ENCODE measurements around the gene NFX1.
A peak's percentile ranks its signal among the peaks of the same experiment; 100 is the strongest.

NFX1 gene

DNA sequence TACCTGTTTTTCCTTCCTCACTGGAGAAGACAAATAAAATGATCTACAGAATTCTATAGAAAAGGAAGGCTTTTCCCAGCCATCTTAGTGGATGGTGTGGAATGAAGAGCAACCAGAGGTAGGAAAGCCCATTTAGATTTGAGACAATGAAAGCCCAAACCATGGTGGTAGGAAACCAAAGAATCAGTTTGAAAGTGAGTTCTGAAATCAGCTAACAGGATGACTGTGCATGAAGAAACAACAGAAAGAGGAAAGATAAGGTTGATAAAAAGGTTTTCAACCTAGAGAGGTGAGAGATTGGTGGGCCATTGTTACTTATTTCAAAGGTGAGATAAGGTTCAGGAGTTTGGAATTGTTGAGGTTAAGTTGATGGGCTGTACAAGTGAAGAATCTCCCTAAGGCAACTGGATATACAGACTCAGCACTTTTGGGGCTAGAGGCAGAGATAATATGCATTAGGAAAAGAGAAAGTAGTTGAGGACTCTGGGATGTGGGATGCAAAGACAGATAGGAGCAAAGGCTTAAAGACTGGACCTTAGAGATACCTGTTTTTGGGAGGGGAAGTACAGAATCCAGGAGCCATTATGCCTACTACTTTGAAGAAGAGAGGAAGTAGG lies 23.1 kb upstream of the NFX1 start:
- no peak for DNase-seq

DNA sequence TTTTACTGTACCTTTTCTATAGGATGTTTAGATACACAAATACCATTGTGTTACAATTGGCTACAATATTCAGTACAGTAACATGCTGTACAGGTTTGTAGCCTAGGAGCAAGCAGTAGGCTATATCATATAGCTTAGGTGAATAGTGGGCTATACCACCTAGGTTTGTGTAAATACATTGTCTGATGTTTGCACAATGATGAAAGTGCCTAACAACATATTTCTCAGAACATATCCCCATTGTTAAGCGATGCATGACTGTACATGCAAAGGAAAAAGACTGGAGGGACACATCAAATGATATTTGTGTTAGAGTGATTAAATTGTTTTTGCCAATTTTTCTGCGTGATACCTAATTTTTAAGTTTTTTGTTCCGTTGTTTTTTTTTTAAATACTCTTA lies 20.2 kb upstream of the NFX1 start:
- DNase-seq = no peak

DNA sequence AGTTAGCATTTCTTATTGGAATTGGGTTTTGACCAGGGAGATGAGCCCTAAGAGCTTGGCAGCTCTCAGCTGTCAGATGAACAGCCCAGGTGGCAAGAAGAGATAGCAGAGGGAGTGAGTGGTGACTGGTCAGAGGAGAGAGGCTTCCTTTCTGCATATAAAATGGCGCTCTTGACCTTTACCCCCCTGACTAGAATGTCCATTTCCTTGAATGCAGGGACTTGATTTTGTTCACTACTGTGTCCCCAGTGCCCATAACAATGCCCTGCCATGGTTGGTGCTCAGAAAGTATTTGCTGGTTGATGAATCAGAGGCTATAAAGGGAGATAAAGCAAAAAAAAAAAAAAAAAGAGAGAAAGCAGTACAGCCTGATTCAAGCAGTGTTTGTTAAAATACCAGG lies 18.3 kb upstream of the NFX1 start:
- DNase-seq = no peak

DNA sequence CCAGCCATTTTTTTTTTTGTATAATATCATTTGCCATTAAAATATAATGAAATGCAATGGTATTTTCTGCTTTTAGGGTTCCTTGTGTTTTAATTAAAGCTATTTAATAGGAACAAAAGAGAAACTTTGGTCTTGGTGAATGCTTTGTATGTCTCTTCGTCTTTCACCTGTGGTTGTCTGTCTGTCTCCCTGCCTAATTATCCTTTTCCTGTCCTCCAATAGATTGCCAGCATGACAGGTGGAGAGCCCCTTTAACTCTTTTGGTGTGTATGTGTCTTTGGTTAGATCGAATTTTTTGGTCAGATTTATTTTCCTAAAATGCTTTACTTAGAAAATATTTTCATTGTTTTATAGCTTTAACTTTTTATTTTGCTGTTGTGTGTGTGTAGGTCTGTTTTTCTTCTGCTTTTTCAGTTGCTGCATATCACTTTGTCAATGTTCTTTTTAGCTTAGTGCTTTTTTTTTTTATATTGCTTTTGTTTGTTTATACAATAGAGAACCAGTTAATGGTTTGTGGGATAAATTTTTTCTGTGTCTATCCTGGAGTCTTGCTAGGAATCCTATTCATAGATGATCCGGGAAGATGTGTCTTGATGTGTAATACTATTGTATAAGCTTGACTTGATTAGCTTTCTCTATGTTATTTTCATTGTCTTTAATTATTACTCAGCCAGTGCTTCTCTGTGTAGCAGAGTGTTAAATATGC lies 16.9 kb upstream of the NFX1 start:
- no peak for DNase-seq

DNA sequence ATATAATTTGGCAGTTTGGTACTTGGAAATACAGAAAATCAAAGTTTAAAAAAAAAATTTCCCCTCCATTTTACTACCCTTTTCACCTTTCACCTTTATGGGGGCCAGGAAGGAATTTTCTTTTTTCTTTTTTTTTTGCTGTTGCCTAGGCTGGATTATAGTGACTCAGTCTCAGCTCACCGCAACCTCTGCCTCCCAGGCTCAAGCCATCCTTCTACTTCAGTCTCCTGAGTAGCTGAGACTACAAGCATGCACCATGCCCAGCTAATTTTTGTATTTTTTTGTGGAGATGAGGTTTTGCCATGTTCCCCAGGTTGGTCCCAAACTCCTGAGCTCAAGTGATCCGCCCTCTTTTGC lies 16.4 kb upstream of the NFX1 start:
- DNase-seq = no peak

DNA sequence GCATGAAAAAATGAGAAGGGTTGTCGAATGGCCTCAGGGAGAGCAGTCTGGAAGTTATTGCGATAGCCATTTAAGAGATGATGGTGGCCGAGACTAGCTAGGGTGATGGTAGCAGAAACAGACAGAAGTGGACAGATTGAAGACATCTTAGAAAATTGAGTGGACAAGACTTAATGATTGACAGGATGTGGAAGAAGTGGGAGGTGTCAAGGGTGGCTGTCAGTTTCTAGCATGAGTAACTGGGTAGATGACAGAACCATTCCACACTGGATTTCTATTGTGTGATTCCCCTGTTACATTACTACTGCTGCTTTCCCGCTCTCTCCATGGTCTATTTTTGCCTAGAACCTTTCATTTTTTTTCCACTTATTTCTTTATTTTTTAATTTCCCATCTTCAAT lies 12.8 kb upstream of the NFX1 start:
- DNase-seq = no peak

DNA sequence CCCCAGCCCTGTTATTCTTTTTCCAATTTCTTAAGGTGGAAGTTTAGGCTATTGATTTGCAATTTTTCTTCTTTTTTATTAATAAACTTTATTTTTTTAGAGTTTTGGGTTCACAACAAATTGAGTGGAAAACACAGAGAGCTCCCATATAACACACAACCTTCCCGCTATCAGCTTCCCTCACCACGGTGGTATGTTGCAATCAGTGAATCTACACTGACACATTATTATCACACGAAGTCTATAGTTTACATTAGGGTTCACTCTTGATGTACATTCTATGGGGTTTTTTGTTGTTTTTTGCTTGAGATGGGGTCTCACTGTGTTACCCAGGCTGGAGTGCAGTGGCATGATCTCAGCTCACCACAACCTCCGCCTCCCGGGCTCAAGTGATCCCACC lies 4.8 kb upstream of the NFX1 start:
- DNase-seq = no peak

DNA sequence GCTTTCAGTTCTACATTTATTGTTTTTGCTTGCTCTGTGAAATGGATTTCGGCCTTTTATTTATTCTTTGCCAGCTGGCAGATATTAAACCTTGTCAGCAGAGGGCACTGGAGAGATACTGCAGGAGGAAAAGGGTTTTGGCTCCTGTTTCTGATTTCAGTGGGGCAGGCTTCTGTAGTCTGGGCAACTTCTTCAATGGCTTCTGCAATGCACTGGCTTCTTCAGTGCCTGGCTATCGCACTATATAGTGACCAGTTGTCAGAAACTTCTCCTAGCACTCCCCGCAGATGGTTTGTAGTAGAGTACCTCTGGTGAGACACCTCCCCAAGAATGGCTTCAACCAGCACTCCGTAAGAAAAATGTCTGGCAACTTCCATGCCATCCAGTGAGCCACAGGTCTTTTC lies 3.2 kb upstream of the NFX1 start:
- DNase-seq = peak; percentile 77

DNA sequence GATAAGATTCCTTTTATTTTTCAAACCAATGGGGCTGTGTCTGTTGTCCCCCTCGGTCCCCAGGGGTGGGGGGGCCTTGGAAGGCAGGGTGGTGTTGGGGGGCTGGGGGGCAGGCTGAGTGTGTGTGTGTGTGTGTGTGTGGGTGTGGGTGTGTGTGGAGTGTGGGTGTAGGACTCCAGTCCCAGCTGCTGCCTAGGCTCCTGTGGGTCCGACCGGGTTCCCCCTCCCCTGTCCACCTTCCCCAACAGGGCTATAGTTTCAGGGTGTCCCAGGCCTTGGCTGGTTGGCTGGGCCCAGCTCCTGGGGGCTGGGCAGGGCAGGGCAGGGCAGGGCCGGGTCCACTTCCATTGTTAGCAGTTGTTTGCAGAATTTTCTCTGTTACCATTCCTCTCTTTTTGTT lies 2.1 kb upstream of the NFX1 start:
- DNase-seq = no peak

DNA sequence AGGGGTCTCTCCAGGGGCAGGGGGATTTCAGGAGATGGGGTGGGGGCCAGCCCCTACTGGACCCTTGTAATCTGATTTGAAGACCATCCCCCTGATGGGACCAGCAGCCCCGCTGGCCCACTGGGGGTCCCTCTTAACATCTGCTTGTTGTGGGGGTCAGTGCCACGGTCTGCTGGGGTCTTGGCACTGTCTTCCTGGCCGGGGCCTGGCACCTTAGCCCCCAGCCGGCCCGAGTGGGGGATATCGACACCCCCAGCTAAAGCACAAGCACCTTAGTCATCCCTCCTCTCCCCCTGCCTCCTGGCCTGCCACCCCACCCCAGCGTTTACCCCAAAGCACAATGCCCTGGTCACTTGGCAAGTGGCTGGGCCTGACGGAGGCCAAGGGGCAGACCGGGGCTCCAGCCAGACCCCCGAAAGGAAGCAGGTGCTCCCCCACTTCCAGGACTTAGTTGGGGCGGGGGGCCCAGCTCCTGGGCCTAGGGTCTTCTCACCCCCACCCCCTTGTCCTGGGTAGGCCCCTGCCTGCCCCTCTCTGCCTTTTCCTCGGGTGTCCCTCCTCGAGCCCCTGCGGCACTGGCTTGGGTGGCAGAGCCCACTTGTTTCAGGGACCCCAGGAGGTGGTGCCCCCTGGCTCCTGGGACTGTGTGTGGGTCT lies 1.4 kb upstream of the NFX1 start:
- no peak for DNase-seq

DNA sequence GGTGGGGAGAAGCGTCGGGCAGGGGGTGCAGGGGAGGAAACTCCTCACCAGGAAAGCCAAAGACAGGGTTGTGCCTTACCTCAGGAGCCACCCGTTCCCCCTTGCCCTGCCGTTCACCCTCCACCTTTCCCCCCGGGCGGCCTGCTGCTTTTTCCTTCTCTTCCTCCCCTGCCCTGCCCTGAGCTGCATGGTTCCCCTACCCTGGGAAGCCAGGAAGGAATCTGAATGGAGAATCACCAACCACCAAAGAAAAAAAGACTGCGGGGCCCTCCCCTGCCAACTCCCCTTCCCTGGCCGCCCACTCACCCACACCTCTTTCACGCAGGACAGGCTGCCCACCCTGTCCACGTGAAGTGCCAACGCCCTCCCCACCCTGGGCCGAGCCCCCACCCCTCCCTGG lies 820 bp upstream of the NFX1 start:
- peak; percentile 5 for DNase-seq

DNA sequence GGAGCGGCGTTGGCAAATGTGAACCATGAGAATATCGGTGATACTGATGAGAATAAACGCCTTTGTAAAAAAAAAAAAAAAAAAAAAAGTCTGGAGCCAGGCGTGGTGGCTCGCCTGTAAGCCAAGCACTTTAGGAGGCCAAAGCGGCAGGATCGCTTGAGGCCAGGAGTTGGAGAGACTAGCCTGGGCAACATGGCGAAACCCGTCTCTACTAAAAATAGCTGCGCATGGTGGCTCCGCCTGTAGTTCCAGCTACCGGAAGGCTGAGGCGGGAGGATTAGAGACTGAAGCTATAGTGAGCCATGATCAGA lies 425 bp upstream of the NFX1 start:
- DNase-seq = no peak

DNA sequence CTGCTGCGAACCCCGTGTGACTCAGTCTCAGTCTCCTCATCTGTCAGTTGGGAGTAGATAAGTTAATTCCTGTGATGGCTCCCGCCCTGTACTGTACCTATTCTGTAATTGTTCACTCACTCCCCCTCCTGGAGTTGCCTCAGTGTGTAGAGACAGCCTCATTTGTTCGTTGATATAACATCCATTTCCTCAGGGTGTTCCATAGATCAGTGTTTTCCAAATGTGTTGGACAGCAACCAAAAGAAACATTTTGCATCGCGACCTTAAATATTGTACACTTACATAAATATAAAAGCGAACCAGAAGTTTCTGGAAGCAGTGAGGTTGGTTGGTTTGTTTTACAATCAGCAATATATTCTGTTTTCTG lies 698 bp downstream of the NFX1 start:
- no peak for DNase-seq

DNA sequence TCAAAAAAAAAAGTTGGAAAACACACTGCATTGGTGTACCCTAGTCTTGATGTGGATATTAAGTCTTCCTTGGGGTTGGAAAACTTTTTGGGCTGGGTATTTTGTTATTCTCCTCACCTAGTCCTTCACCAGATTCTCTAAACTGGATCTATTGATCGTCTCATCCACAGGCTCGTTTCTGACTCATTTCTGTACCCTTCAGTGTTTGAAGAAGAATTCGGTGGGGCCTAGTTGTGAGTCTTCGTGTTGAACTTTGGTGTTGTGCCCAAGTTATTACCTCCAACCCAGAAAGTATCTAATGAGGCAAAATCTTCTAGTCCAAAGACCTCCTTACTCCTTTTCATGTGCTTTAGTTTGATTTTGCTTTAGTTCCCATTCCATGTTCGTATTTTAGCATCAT lies 1.6 kb downstream of the NFX1 start:
- no peak for DNase-seq

DNA sequence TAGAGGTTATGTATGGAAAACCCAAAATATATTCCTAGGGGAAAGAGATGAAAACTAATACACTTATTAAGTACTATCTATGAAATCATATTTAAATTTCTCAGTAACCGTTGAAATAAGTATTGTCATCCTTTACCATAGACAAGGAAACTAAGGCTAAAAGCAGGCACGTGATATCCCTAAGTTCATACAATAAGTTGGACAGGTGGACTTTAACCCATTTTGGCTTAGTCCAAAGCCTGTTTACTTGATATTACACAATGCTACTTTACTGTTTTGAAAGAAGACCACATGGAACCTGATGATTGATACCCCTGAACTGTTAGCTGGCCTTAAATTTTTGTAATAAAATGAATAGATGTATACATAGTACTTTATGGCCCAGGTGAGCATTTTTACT lies 3.5 kb downstream of the NFX1 start:
- no peak for DNase-seq

DNA sequence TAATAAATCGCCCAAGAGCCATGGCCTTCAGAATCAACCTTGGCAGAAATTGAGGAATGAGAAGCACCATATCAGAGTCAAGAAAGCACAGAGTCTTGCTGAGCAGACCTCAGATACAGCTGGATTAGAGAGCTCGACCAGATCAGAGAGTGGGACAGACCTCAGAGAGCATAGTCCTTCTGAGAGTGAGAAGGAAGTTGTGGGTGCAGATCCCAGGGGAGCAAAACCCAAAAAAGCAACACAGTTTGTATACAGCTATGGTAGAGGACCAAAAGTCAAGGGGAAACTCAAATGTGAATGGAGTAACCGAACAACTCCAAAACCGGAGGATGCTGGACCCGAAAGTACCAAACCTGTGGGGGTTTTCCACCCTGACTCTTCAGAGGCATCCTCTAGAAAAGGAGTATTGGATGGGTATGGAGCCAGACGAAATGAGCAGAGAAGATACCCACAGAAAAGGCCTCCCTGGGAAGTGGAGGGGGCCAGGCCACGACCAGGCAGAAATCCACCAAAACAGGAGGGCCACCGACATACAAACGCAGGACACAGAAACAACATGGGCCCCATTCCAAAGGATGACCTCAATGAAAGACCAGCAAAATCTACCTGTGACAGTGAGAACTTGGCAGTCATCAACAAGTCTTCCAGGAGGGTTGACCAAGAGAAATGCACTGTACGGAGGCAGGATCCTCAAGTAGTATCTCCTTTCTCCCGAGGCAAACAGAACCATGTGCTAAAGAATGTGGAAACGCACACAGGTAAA lies 4.5 kb downstream of the NFX1 start:
- DNase-seq = no peak

DNA sequence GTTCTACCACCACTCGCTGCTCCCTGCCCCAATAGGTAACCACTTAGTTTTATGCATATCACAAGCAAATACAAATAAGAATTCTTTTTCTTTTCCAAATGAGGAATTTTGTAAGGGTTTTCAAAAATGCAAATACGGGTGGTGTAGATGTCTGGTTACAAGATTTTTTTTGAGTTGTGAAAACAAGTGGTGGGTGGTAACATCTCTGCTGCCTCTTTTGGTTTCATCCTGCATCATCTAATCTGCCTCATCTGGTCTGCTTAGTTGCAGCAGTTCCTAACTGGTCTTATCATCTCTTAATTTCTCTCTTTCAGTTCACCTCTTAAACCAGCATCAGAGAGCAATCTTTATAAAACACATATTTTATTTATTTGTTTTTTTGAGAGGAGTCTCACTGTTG lies 5.3 kb downstream of the NFX1 start:
- DNase-seq = no peak

DNA sequence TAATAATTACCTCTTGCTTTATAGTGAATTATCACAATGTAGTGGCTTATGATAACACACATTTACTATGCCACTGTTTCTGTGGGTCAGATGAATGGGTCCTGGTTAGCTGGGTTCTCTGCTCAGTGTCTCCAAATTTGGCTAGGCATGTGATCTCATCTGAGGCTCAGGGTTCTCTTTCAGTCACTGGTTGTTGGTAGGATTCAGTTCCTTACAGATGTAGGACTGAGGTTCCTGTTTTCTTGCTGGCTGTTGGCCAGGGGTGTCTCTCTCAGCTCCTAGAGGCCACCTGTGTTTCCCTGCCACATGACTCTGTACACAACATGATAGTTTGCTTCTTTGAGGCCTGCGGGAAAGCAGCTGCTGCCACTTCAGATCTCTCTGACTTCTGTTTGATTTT lies 7.1 kb downstream of the NFX1 start:
- DNase-seq = peak; percentile 15

DNA sequence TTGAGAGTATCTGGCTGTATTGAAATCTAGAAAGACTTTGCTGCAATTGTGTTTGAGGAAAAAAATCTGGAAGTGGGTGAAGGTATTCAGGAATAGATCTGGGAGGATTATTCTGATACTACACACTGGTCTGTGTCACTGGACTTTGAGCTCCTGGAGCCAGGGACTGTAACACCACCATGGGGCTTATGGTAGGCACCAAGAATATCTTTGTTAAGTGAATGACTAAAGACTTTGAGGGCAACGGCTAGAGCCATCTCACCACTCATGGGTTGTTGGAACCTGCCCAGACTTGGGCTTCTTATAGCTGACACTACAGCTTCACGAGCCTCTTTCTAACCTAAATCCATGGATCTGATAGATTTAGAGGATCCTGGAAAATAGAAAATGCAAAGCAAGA lies 10.2 kb downstream of the NFX1 start:
- DNase-seq = no peak

DNA sequence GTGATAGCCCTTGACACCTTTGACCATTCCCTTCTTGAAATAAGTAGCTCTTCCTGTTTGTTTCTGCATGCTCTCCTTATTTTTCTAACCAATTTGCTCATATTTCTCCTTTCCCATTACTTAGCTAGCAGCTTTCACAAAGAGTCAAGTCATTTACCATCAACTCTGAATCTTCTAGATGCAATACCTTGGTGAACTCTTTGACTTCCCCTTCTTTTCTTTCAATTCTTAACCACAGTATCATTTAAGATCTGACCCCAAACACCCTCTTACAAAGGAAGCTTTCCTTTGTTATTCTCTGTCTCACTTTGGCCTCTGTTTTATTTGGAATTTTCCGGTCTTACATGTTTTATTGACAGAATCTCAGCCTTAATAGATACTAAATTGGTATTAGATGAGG lies 14.0 kb downstream of the NFX1 start:
- no peak for DNase-seq

DNA sequence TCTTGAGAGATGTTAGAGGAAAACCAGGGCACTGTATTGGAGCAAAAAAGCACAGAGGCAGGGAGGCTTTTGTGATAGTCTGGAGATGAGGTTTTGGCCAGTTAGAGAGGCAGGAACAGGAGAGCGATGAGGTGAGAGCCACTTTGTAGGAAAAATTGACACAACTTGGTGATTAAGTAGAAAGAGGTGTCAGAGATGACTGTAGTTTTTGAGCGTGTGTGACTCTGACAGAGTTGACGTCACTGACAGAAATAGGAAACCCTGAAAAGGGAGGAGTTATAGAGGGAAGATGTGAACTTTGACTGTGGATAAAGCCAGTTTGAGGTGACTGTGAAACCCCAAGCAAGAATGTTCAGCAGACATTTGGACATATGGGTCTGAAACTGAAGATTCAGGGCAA lies 15.7 kb downstream of the NFX1 start:
- no peak for DNase-seq

DNA sequence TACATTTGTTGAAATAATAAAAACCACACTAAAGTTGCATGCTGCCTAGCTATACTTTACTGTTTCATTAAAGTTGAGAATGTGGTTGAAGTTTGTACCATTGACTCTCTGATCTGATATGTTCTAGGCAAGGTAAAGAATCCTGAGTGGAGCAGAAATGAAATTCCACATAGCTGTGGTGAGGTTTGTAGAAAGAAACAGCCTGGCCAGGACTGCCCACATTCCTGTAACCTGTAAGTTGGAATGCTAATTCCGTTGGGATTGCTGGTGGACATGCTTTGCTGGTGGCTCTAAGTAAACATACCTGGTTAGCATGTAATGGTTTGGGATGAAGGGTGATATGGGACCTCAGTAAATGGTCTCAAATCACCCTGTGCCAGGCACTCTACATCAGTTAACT lies 16.8 kb downstream of the NFX1 start:
- no peak for DNase-seq

DNA sequence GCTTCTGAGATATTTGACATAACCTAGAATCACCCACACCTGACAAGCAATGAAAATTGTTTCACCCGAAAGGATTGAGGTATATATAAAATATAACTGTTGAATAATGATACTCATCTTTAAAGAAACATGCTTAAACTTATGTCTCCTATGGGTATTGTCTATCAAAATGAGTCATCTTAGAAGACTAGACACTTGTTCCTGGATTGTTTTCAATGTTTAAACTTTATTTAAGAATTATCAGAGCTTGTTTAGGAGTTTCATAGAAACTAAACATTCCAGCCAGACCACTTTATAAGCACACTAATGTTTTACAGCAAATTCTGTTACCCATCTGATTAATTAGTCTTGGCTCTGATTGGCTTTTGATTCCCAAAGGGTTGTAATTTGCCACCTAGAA lies 19.6 kb downstream of the NFX1 start:
- no peak for DNase-seq

DNA sequence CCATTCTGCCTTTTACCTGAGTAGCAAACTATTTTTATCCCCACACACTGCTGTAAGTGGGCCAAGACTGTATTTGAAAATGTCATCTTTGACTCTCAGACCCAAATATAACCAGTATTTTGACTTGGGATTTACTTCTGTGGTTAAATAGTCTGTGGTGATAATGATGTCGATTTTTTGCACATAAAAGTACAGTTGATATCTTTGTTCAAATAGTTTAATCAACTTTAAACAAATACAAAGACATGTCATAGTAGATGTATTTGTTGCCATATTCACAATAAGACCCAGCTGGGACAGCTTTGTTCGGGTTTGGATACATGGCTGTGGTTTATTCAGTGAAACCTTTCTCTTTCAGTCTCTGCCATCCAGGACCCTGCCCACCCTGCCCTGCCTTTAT lies 20.4 kb downstream of the NFX1 start:
- no peak for DNase-seq

All from CD4-positive, alpha-beta T cell treated with Interleukin-4 for 4 hours (primary cell).